Raji (cell line): ENCODE results near the gene TPSG1.

ENCODE experiments used
- POLR2A ChIP-seq: IDR thresholded peaks from 2 replicates; pipeline ENCODE4 v1.6.1; 2011; ENCODE audit warnings: low read depth, low read length, control low read depth; ENCODE audit not compliant: insufficient read depth

TPSG1 gene

GRCh38 chr16:1212616-1213194, 12.4 kb downstream of the TPSG1 start:
- TF ChIP-seq POLR2A = no peak

- TF ChIP-seq POLR2A = no peak
These were observed 13.4 kb downstream of the TPSG1 start for GRCh38 chr16:1211451-1212268.

GRCh38 chr16:1210461-1210860, 14.6 kb downstream of the TPSG1 start:
- TF ChIP-seq POLR2A = no peak

- no peak for TF ChIP-seq POLR2A
These were observed 16.0 kb downstream of the TPSG1 start for GRCh38 chr16:1209081-1209480.

- TF ChIP-seq POLR2A = no peak
These were observed 16.7 kb downstream of the TPSG1 start for GRCh38 chr16:1208239-1208830.

GRCh38 chr16:1206786-1207185, 18.3 kb downstream of the TPSG1 start:
- no peak for TF ChIP-seq POLR2A

- no peak for TF ChIP-seq POLR2A
These were observed 18.7 kb downstream of the TPSG1 start for GRCh38 chr16:1206326-1206725.

GRCh38 chr16:1204933-1205332, 20.1 kb downstream of the TPSG1 start:
- TF ChIP-seq POLR2A = no peak

GRCh38 chr16:1202274-1202673, 22.8 kb downstream of the TPSG1 start:
- no peak for TF ChIP-seq POLR2A

- TF ChIP-seq POLR2A = no peak
These were observed 23.6 kb downstream of the TPSG1 start for GRCh38 chr16:1201444-1201843.

GRCh38 chr16:1200014-1200627, 24.9 kb downstream of the TPSG1 start:
- no peak for TF ChIP-seq POLR2A

GRCh38 chr16:1199347-1200013, 25.6 kb downstream of the TPSG1 start:
- TF ChIP-seq POLR2A = no peak

- TF ChIP-seq POLR2A = no peak
These were observed 26.9 kb downstream of the TPSG1 start for GRCh38 chr16:1198194-1198593.

GRCh38 chr16:1197237-1197866, 27.7 kb downstream of the TPSG1 start:
- no peak for TF ChIP-seq POLR2A

GRCh38 chr16:1196494-1196893, 28.6 kb downstream of the TPSG1 start:
- TF ChIP-seq POLR2A = no peak

- TF ChIP-seq POLR2A = no peak
These were observed 29.7 kb downstream of the TPSG1 start for GRCh38 chr16:1195393-1195666.
